ENCODE data around the gene SLC22A3.
"Not testable (repeated sequence)": the region's sequence is repeated elsewhere in the genome, so short reads cannot be mapped to it uniquely, and the experiment has no call there.

Gene SLC22A3

GRCh38 chr6:160374836-160375560 is 26.8 kb downstream of the SLC22A3 start:
- no peak for FAIRE-seq

- no peak for FAIRE-seq
Measured at GRCh38 chr6:160375561-160375949, 27.4 kb downstream of the SLC22A3 start.

GRCh38 chr6:160376445-160376844 is 28.3 kb downstream of the SLC22A3 start:
- FAIRE-seq = no peak

- no peak for FAIRE-seq
Measured at GRCh38 chr6:160378218-160378617, 30.0 kb downstream of the SLC22A3 start.

- no peak for FAIRE-seq
Measured at GRCh38 chr6:160378882-160379281, 30.7 kb downstream of the SLC22A3 start.

GRCh38 chr6:160379466-160379865 is 31.3 kb downstream of the SLC22A3 start:
- no peak for FAIRE-seq

GRCh38 chr6:160382946-160383345 is 34.8 kb downstream of the SLC22A3 start:
- FAIRE-seq = no peak

DNA sequence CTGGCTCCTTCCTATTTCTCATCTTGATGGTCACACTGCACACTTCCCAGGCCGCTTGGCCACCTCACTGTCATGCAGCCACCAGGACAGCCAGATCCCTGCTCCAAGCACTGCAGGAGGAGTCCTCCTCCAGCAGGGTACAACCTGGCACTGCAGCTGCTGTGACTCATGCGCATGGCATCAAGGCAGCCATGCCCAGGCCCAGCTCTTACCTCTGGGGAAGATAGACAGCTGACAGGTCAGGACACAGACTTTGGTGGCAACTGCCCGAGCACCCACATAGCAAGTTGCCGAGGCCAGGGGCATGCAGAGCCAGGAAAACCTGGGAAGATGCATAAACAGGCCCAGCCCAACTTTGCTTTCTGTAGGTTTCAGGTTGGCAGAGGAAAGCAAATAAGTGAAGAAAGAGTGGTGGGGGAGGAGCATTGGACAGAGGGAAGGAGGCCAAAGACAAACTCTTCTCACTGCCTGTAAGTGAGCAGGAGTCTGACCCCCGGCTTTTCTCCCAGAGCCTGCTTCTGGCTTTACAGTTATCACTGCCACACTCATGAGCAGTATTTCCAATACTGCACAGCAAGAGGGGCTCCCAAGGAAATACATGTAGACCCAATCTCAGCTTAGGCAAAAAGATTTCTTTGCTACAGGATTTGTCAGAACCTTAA is 38.8 kb downstream of the SLC22A3 start:
- FAIRE-seq = no peak

- no peak for FAIRE-seq
Measured at GRCh38 chr6:160387916-160388643, 39.9 kb downstream of the SLC22A3 start.

GRCh38 chr6:160388922-160389321 is 40.7 kb downstream of the SLC22A3 start:
- FAIRE-seq = no peak

- no peak for FAIRE-seq
Measured at GRCh38 chr6:160391419-160392116, 43.4 kb downstream of the SLC22A3 start.

DNA sequence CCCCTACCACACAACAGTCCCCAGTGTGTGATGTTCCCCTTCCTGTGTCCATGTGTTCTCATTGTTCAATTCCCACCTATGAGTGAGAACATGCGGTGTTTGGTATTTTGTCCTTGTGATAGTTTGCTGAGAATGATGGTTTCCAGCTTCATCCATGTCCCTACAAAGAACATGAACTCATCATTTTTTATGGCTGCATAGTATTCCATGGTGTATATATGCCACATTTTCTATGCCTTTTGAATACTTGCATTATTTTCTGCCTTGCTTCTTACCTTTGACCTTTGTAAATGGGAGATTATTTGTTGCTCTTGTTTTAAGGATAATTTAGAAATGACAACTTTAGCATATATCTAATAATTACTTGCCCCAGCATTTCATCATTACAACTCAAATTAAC is 45.3 kb downstream of the SLC22A3 start:
- not testable (repeated sequence) for FAIRE-seq

- no peak for FAIRE-seq
Measured at GRCh38 chr6:160393891-160394653, 45.9 kb downstream of the SLC22A3 start.

DNA sequence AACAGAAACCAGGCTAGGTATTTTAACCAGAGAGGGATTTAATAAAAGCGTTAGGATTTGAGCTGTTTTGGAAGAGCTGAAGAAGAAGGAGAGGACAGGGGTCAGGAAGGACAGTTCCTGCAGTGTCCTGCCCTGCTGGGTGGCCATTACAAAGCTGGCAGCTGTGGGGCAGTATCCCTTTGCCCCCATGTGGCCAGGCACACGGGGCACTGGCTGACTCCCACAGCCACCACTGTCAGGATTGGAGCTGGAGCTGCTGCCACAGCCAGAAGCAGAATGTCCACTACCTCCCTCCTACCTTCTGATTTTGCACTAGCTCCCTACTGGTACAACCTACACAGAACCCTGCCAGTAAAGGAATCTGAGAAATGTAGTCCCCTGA is 46.5 kb downstream of the SLC22A3 start:
- FAIRE-seq = no peak

GRCh38 chr6:160395187-160395586 is 47.0 kb downstream of the SLC22A3 start:
- no peak for FAIRE-seq

DNA sequence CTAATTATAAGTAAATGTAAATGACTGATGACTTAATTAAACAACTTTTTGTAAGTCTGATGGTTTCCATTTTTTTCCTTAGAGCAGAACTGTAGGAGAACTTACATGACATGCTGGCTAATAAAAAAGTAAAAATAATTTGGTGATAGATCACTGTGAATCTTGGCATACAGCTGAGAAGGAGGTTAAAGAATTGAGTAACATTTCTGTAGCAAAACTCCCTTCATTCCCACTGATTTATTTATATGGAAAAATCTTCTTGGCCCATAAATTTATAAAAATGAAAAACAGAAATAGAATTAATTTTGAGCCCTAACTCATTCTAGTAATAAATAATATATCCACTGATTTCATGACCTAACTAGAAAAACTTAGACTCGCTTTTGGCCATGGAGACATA is 48.1 kb downstream of the SLC22A3 start:
- no peak for FAIRE-seq

DNA sequence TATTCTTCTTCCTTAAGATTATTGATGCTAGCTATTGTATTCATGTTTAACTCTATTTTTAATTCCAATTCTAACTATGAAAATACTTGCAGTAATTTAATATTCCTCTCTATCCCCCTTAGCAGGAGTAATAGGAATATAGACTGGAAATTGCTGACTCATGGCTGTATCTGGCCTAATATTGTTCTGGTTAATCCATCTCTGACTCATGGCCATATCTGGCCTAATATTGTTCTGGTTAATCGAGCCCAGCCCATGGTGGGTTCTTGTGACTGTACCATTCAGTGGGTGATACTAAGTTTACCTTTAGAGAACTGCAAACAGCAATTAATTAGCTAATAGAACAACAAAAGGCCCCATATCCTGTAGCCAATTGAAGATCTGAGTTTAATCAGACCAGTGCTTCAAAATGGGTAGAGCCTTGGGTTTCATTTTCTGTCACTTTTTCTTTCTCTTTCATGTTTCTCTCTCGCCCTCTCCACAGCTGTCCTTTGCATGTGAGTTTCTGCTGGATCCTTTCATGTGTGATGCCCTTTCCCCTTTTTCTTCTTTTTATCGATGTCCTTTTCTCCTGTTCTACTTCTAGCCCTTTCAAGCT is 50.6 kb downstream of the SLC22A3 start:
- no peak for FAIRE-seq

DNA sequence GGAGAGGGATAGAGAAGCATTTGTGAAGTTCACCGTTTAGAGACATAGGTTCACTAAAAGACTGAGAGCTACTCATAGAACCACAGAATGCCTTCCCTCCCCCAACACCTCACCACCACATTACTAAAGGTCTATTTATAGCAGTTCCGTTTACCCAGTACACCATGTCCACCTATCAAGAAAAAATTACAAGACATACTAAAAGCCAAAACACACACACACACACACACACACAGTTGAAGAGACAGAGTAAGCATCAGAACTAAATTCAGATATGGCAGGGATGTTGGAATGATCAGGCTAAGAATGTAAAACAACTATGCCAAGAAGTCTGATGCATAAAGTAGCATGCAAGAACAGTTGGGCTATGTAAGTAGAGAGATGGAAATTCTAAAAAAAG is 52.3 kb downstream of the SLC22A3 start:
- FAIRE-seq = no peak

DNA sequence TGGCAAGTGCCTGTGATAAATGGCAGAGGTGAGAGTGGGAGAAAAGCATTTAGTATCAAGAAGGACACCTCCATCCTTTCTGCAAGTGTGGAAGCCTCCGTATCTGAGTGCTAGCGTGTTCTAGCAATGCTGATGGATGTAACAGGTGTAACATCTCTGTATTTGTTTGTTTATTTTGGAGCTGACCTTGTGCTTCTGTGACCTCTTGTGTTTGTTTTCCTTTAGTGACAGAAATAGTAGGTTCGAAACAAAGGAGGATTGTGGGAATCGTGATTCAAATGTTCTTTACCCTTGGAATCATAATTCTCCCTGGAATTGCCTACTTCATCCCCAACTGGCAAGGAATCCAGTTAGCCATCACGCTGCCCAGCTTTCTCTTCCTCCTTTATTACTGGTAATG is 60.4 kb downstream of the SLC22A3 start:
- FAIRE-seq = no peak

DNA sequence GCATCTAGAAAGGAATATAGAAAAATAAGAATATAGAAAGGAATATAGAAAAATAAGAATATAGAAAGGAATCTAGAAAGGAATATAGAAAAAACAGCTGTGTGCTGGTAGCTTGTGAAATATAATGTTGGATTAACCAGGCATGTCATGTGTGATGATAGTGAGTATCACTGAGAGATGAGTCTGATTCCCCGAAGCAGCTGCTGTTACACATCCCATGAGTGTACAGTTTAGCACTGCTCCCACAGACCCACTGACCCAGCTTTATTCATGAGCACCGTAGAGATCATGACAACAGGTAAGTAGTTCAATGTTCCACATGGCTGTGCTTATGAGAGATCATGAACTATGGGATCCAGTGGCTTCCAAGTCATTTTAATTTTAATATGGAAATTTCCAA is 64.8 kb downstream of the SLC22A3 start:
- FAIRE-seq = no peak

DNA sequence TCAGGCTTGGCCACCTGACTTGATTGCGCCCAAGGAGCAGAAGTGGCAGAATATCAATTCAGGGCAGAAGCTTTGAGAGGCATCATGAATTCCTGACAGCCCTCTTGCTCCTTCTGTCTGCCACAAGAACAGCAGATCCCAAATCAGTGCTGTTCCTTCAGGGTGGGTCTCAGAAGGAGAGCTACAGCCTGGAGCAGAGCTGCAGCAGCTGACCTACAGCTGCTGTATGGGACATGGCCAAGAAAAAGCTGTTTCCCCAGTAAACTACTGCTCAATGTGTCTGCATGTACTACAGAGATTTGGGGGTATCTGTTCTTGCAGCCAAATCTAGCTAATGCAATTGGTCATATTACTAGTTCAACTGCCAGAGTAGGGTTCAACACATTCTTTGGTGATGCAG is 69.0 kb downstream of the SLC22A3 start:
- FAIRE-seq = no peak

DNA sequence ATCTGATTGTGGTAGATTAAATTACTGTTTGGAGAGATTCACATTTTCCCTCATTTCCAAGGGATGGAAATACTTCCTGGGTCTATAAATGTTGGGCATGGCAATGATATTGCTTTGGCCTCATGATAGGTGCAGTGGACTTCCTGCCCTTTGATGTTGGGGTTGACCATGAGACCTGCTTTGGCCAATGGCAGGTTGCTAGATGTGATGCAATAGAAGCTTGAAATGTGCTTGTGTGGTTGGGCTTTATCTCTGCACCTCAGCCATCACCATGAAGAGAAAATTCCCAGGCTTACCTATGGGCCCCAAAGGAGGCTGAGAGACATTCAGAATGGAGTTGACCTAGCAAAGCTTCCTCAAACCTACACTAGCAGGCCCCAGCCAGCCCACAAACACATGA is 69.4 kb downstream of the SLC22A3 start:
- FAIRE-seq = no peak
